GM12891 (cell line): Measurements from ENCODE around the gene SYT1.

Source experiments
- POLR2A ChIP-seq: IDR thresholded peaks from 2 replicates; pipeline ENCODE4 v1.6.1; 2011; ENCODE audit warnings: low read depth, low read length, control low read depth
- POLR2AphosphoS5 ChIP-seq: IDR thresholded peaks from 2 replicates; pipeline ENCODE4 v1.6.1; 2011; ENCODE audit warnings: low read depth, low read length, control low read depth
- POU2F2 ChIP-seq: IDR thresholded peaks from 2 replicates; pipeline ENCODE4 v1.6.1; 2011; ENCODE audit warnings: low read depth, mild to moderate bottlenecking, control low read depth, low read length, moderate library complexity
- SPI1 ChIP-seq: IDR thresholded peaks from 2 replicates; pipeline ENCODE4 v1.6.1; 2011; ENCODE audit warnings: low read depth, low read length, control low read depth
- TAF1 ChIP-seq: IDR thresholded peaks from 2 replicates; pipeline ENCODE4 v1.6.1; 2011; ENCODE audit warnings: low read depth, low read length, control low read depth

- TF ChIP-seq POLR2A: no peak
- TF ChIP-seq POLR2AphosphoS5: no peak
- no peak for TF ChIP-seq TAF1
- no peak for TF ChIP-seq POU2F2
- TF ChIP-seq SPI1: no peak
Observed at GRCh38 chr12:79409562-79409961, 545.0 kb downstream of the SYT1 start.
